Endothelial cell of umbilical vein (primary cell): ENCODE data around the gene RTN4R. TPM values are rescaled to one million over a fixed set of nuclear protein-coding genes. Genes with fewer than 3 reads are reported as not detected.
"Not testable (repeated sequence)": the region's sequence is repeated elsewhere in the genome, so short reads cannot be mapped to it uniquely, and the experiment has no call there.

ENCODE experiments used
- BruUV-seq: library from RNA; stranded (reverse); fragments of 400-500 nt; replicated peaks from 2 replicates; lab custom pipeline; 2021; lab: Mats Ljungman, UMichigan
- CTCF ChIA-PET: fragments of 300-600, 350-600 bp; sonication (Branson Sonifier 250); formaldehyde crosslinking; loops from one replicate; lab custom pipeline; 2021; ENCODE audit warnings: antibody characterized with exemption, inconsistent platforms; lab: Charles Lee
- POLR2A ChIA-PET: fragments of 300-600, 350-600 bp; sonication (Branson Sonifier 250); formaldehyde crosslinking; loops from one replicate; lab custom pipeline; 2021; ENCODE audit warnings: antibody characterized with exemption, inconsistent platforms; lab: Charles Lee
- DNase-seq: peaks from one replicate; pipeline ENCODE4 v3.0.0-alpha.2; 2011; ENCODE audit warnings: low read depth, low spot score
- FAIRE-seq: peaks from 2 replicates; lab custom pipeline; 2011; peaks lifted over from hg19 to GRCh38; lab: Jason Lieb, UNC
- H2AFZ ChIP-seq: 2 replicates; pipeline ENCODE4 v1.6.0; 2012; ENCODE audit warnings: low read depth, low read length, control low read depth, inconsistent platforms
- H3K27ac ChIP-seq: 2 replicates; pipeline ENCODE4 v1.5.1; 2011; ENCODE audit warnings: low read depth, mild to moderate bottlenecking, control low read depth, low read length, moderate library complexity; ENCODE audit not compliant: insufficient read depth
- H3K27me3 ChIP-seq, 2 experiments: 2 replicates each; pipeline versions ENCODE4 v1.6.0 to v1.6.1; 2011; ENCODE audit warnings: low read length in 2 of 2, mixed read lengths in 1 of 2; ENCODE audit not compliant: control insufficient read depth in 2 of 2, insufficient read depth in 2 of 2
- H3K36me3 ChIP-seq, 2 experiments: 2 replicates in 1 of 2; 3 replicates in 1 of 2; pipeline ENCODE4 v1.5.1; 2011; ENCODE audit warnings: low read length in 2 of 2, mild to moderate bottlenecking in 1 of 2, moderate library complexity in 1 of 2; ENCODE audit not compliant: control insufficient read depth in 2 of 2, insufficient read depth in 2 of 2; ENCODE audit errors: extremely low read depth in 1 of 2
- H3K4me1 ChIP-seq: 3 replicates; pipeline ENCODE4 v1.5.1; 2011; ENCODE audit warnings: mild to moderate bottlenecking, low read length; ENCODE audit not compliant: control insufficient read depth, insufficient read depth; ENCODE audit errors: extremely low read depth
- H3K4me2 ChIP-seq: 2 replicates; pipeline ENCODE4 v1.6.1; 2011; ENCODE audit warnings: low read length, control low read depth, mixed read lengths; ENCODE audit not compliant: insufficient read depth
- H3K4me3 ChIP-seq, 3 experiments: fragments of 200-600 bp in 1 of 3; sonication (generic), shearing (Covaris generic) in 1 of 3; replicated peaks in 1 of 3; 2 replicates each; pipeline ENCODE4 v1.5.1; 2011 to 2016; ENCODE audit warnings: control low read depth in 3 of 3, low read length in 3 of 3, mild to moderate bottlenecking in 2 of 3, inconsistent platforms in 1 of 3, low read depth in 1 of 3, moderate library complexity in 1 of 3; ENCODE audit not compliant: insufficient read depth in 1 of 3
- H3K79me2 ChIP-seq: 2 replicates; pipeline ENCODE4 v1.6.0; 2012; ENCODE audit warnings: low read length, inconsistent platforms; ENCODE audit not compliant: control insufficient read depth, insufficient read depth
- H3K9ac ChIP-seq: replicated peaks from 2 replicates; pipeline ENCODE3; 2011; ENCODE audit warnings: low read length, control low read depth; ENCODE audit not compliant: insufficient read depth; ENCODE audit errors: extremely low read depth
- H3K9me1 ChIP-seq: replicated peaks from 3 replicates; pipeline ENCODE4 v1.6.0; 2011; ENCODE audit warnings: mild to moderate bottlenecking, low read length; ENCODE audit not compliant: control insufficient read depth, insufficient read depth; ENCODE audit errors: extremely low read depth
- H3K9me3 ChIP-seq: replicated peaks from 2 replicates; pipeline ENCODE4 v1.5.1; 2012; ENCODE audit warnings: low read length, inconsistent platforms; ENCODE audit not compliant: control insufficient read depth, insufficient read depth
- H4K20me1 ChIP-seq: replicated peaks from 2 replicates; pipeline ENCODE3; 2011; ENCODE audit warnings: mild to moderate bottlenecking, low read length; ENCODE audit not compliant: control insufficient read depth, insufficient read depth; ENCODE audit errors: extremely low read depth
- MYC ChIP-seq: IDR thresholded peaks from one replicate; pipeline ENCODE4 v1.6.1; 2011; ENCODE audit warnings: mild to moderate bottlenecking, low read depth, low read length
- dilution Hi-C: fragments of 300-500 bp; cut with MboI; formaldehyde crosslinking; loops from one replicate; pipeline ENCODE4 v1.15.0; 2019; ENCODE audit warnings: low sequenced_read_pairs; ENCODE audit not compliant: extremely low pct_ligation_motif_present
- intact Hi-C: fragments of 100-400 bp; cut with micrococcal nuclease; formaldehyde crosslinking; loops from one replicate; pipeline ENCODE4 v1.10.0; 2022
- polyA plus RNA-seq, 4 experiments: library from polyadenylated mRNA; depleted of rRNA in 3 of 4; stranded (reverse) in 3 of 4; unstranded in 1 of 4; fragments of >200 nt; gene quantifications; 2 replicates each; pipeline versions ENCODE4 v1.2.1 to v1.2.3, GENCODE V29; 2011 to 2012; ENCODE audit warnings: missing spikeins in 1 of 4
- total RNA-seq: library from RNA; stranded (reverse); gene quantifications from 2 replicates; pipeline ENCODE4 v1.2.3, GENCODE V29; 2021

RTN4R gene
- total and polyA plus RNA-seq, 2 donors (not counting 3 experiments of a cell fraction or from before 2014, with no cell fraction given) = 1.2 to 2.2 TPM

- dilution Hi-C loops = no loop called here
- Histone ChIP-seq H3K9ac (no peak overlapping the region), H4K20me1 (no peaks in the 10 kb centered on the region), H3K79me2 (no peaks in the 10 kb centered on the region), H3K9me1 (no peaks in the 10 kb centered on the region), H3K36me3 (no peaks in the 10 kb centered on the region), H3K4me2 (no peak overlapping the region), H3K9me3 (no peaks in the 10 kb centered on the region), H3K27me3 (peaks cover 0 to 2% of the 10 kb centered on the region in 2 experiments), H3K27ac (no peak overlapping the region), H2AFZ (no peak overlapping the region), H3K4me1 (no peaks in the 10 kb centered on the region), H3K4me3 (no peak overlapping the region)
- ChIA-PET POLR2A (no interaction called here), CTCF (interaction anchor here (3.7 kb wide), 1 partner anchor 134 kb away, joined by 25 read pairs; no protein-coding TSS in a partner anchor)
- DNase-seq (no peak), FAIRE-seq (no peak)
- intact Hi-C loops = no loop called here
- no peak for TF ChIP-seq MYC
- no TSS peak for BruUV-seq
Measured at GRCh38 chr22:20290045-20290392, 21.9 kb upstream of the RTN4R start.

GRCh38 chr22:20289182-20290044 lies 21.3 kb upstream of the RTN4R start:
- H3K4me1 ChIP-seq, H4K20me1 ChIP-seq, CTCF ChIA-PET, H3K36me3 ChIP-seq, H2AFZ ChIP-seq, H3K9ac ChIP-seq, H3K9me1 ChIP-seq, H3K4me3 ChIP-seq, intact Hi-C loops, H3K27ac ChIP-seq, DNase-seq, POLR2A ChIA-PET, H3K79me2 ChIP-seq, FAIRE-seq, H3K27me3 ChIP-seq, dilution Hi-C loops, H3K9me3 ChIP-seq, H3K4me2 ChIP-seq, BruUV-seq: not testable (repeated sequence)

DNA sequence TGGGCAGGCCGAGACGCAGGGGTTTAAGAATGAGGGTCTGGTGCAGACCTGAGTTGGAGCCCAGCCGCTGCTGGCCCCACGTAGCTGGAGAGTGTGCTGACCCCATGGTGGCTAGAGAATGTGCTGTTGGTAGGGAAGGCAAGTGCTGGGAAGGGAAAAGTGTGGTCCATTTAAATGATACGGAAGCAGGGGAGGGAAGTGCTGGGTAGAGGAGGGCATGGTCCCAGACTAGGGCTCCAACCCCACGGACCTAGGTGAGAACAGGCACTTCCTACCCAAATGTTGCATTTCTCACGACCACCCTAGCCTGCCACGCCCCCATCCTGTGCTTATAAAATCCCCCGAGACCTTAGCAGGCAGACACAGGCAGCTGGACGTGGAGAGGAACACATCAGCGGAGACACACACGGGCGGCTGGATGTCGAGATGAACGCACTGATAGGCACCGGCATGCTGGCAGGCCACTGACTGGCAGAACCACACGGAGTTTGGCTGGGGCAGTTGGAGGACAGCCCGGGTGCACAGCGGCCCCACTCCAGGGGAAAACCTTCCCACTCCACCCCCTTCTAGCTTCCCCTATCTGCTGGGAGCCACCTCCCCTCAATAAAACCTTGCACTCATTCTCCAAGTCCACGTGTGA lies 18.8 kb upstream of the RTN4R start:
- H3K79me2 ChIP-seq, H3K36me3 ChIP-seq, H3K4me3 ChIP-seq, H3K27ac ChIP-seq, H3K27me3 ChIP-seq, H4K20me1 ChIP-seq, H3K4me2 ChIP-seq, H3K4me1 ChIP-seq, CTCF ChIA-PET, H3K9me1 ChIP-seq, FAIRE-seq, POLR2A ChIA-PET, intact Hi-C loops, H3K9ac ChIP-seq, BruUV-seq, H2AFZ ChIP-seq, H3K9me3 ChIP-seq, DNase-seq, dilution Hi-C loops: not testable (repeated sequence)

GRCh38 chr22:20286312-20286660 lies 18.2 kb upstream of the RTN4R start:
- CTCF ChIA-PET = interaction anchor here (0.7 to 0.8 kb wide), 4 partner anchors 31 to 130 kb away, joined by 3 to 28 read pairs (median 3); partner anchors contain the start of gene DGCR6L
- H3K9me3 ChIP-seq, H3K9ac ChIP-seq, H2AFZ ChIP-seq, H3K9me1 ChIP-seq, H4K20me1 ChIP-seq, BruUV-seq, intact Hi-C loops, FAIRE-seq, POLR2A ChIA-PET, H3K79me2 ChIP-seq, DNase-seq, H3K4me2 ChIP-seq, dilution Hi-C loops, H3K27me3 ChIP-seq, H3K36me3 ChIP-seq, H3K4me3 ChIP-seq, H3K4me1 ChIP-seq, H3K27ac ChIP-seq: not testable (repeated sequence)
